HG03442 (cell line): ENCODE measurements around the gene PPM1M.

Experiments
- ATAC-seq: cut with Tn5 transposase; IDR thresholded peaks from one replicate; pipeline ENCODE4 v1.9.1; 2021; ENCODE audit warnings: mild to moderate bottlenecking, moderate library complexity; ENCODE audit not compliant: unreplicated experiment

PPM1M gene

DNA sequence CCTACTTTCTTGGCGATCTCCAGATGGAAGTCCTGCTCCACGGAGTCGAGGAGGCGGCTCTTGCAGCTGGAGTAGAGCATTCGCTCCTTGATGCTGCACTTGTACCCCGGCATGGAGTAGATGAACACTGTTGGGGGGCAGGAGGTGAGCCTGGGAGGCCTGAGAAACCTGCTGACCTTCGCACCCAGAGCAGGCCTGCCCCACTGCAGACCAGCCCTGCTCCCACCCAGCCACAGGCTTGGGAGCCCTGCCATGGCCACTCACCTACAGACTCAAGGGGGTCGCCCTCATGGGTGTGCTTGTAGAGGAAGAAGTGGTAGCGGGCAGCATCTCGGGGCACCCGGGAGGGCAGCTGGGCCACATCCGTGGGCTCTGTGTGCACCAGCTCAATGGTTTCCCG is 15.9 kb upstream of the PPM1M start:
- no peak for ATAC-seq

DNA sequence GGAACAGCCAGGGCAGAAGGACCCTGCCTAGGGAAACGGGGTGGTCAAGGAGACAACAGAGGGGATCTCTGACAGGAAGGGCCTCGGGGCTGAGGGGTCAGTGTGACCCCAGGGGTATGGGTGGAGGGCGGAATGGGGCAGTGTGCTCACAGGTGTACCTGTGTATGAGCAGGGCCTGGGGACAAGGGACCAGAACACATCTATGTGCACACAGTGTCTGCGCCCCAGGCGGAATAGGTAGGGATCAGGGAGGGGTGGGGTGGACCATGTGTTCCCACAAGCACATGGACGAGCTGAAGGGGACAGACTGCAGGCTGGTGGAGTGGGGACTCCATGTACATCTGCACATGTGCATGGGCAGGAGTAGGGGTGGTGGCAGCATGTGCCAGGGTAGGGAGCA is 15.1 kb upstream of the PPM1M start:
- ATAC-seq = no peak

DNA sequence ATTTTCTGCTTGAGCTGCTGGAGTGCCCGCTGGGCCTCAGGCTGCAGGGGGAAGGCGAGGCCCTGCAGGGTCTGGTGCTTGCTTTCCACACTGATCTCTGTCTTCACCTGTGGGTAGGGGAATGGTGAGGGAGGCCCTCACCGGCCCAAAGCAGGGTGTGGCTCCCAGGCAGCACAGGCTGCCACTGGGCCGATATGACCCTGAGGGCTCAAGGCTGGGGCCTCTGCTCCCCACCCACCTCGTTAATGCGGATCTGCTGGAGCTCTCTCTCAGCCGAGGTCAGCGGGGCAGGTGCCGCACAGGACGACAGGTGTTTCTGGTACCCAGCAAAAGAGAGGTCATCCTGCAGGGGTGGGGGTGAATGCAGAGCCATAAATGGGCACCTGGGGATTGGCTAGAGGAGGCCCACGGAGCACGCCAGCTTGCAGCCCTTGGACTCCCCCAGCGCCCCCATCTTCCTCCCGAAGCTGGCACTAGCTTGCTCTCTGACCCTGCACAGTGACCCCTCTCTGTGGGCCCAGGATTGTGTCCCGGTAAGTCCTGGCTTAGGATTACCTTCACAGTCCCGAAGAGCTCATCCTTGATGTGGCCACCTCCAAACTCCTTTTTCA is 14.6 kb upstream of the PPM1M start:
- no peak for ATAC-seq

DNA sequence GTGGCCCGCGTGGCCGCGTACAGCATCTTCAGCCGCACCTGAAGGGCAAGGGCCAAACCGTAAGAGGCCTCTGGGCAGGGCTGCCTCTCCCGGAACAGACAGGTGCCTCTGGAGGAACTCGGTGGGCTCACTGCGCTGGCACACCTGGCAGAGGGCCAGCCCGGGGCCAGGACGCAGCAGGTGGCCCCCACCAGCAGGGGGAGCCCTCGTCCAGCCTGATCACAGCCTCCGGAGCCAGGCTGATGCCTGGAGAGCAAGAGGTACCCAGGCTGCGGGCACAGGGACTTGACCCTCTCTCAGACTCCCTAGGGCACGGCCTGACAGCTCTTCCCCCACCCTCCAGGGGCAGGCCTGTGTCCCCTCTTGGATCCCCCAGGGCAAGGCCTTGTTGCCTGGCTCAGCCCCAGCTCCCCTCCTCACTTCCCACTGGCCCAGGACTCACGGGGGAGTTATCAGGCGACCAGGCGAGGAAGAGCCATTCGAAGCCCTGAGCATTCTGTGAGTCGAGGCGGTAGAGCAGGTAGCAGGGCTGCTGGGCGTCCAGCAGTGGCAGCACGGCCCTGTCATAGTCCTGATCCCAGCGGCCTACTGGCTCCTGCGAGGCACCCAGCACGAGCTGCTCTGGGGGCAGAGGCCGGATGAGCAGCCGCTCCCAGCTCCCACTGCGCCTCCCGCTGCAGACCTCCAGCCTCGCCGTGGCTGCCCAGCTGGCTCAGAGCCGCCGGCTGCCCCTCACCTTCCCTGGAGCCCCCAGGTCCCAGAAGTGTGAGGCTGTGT is 13.9 kb upstream of the PPM1M start:
- no peak for ATAC-seq

DNA sequence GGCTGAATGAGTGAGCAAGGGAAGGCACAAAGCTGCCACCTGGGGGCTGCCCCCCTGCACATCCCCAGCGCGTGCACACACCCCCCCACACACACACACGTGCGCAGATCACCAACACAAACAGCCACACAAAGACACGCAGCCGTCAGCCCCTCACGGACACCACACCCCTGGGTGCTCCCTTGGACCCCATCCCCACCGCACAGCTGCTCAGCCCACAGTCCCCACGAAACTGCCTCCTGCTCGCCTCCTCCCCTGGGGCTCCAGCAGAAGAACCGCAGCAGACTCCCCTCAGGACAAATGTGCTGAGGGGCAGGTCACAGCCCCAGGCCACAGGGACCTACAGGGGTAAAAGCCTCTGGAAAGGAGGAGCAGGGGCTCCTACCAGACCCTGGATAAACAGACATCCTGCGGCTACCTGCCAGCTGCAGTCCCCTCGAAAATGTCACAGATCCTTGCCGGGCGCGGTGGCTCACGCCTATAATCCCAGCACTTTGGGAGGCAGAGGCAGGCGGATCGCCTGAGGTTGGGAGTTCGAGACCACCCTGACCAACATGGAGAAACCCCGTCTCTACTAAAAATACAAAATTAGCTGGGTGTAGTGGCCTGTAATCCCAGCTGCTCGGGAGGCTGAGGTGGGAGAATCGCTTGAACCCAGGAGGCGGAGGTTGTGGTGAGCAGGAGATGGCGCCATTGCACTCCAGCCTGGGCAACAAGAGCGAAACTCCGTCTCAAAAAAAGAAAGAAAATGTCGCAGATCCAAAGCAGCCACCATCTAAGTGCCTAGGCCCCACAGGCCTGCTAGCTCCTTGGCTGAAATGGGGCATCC is 13.1 kb upstream of the PPM1M start:
- ATAC-seq = no peak

DNA sequence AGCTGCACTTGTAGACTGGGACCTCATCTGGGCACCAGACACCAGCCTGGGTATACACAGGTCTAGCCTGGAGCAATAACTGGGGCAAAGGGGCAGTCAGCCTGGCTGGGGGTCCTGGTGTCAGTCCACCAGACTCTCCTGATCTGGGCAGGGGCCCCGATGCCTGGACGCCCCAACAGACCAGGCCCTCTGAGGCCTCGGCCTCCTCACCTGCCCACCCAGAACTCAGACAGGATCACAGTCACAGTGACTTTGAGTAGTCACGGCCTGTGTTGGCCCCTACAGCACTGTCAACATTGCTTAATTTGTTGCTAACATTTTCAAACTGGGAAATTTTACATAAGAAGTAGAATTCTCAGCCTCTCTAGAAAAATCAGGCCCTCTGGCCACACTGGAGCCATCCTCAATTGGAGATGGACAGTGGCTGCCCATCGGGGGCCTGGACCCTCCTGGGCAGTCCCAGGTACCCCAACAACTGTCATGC is 12.4 kb upstream of the PPM1M start:
- ATAC-seq = no peak

DNA sequence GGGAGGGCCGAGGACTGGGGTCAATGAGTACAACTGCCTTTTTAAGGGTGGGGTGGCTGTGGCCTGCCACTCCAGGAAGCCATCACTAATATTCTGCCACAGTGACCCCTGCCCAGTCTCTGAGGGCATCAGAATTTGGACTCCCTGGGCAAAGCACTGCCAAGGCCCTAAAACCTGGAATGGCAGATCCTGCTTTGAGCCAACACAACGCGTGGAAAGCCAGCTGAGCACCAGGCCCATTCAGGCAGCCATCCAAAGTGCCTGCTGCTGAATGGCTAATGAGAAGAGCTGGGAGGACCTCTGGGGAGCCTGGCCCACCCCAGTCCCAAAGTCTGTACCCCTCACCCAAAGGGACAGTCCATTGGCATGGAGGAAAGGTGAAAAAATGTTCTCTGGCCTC is 11.6 kb upstream of the PPM1M start:
- ATAC-seq = no peak

DNA sequence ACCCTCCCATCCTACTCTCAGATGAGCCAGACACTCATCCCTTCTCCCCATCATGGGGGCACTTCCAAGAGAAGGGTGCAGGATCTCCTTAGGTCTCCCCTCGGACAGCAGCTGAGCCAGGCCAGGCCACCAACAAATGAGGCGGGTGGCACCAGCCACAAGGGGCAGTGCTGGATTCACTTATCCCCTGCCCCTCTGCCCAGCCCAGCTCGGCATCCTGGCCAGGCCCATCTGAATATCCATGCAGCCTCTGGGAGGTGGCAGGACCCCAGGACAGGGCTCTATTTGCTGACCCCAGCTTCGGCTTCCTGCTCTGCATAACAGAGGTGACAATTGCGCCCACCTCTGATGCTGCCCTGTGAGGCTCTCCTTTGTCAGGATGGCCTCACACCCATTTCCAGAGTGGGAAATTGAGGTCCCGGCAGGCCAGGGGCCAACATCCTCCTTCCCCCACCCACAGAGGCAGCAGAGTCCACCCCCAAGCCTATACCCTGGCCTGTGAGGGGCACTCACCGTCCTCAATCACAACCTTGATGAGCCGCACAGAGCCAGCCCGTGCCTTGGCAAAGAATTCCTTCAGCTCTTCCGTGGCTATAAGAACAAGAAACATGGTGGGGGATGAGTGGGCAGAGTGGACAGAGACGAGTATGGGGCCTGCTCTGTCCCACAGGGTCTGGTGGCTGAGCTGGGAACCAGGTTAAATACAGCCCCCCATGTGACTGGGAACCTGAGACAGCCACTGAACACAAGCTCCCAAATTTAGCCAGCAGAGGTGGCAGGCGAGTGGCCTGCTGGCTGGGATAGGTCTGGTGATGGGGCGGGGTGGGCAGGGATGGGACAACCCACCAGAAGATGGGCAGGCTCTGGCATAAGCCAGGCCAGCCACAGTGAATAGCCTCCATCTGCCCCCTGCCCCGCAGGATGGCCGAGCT is 10.8 kb upstream of the PPM1M start:
- no peak for ATAC-seq

DNA sequence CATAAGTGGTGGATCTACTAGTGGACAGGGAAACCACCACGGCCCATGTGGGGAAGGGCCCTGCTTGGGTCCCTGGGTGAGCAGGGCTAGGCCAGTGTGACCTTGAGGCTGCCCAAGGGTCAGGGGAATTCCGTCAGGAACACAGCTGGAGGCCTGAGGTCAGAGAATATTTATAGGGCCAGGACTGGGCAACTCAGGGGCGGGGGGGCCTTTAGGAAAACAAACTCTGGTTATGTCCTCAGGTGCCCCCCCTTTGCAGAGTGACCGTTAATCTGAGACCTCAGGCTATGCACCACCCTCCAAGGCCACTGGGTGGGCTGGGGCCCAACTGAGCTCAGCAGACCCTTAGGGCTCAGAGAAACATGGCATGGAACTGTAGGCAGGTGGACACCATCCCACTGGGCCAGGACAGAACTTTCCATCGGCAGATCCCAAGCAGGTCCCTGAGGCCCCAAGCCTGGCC is 9.1 kb upstream of the PPM1M start:
- no peak for ATAC-seq

DNA sequence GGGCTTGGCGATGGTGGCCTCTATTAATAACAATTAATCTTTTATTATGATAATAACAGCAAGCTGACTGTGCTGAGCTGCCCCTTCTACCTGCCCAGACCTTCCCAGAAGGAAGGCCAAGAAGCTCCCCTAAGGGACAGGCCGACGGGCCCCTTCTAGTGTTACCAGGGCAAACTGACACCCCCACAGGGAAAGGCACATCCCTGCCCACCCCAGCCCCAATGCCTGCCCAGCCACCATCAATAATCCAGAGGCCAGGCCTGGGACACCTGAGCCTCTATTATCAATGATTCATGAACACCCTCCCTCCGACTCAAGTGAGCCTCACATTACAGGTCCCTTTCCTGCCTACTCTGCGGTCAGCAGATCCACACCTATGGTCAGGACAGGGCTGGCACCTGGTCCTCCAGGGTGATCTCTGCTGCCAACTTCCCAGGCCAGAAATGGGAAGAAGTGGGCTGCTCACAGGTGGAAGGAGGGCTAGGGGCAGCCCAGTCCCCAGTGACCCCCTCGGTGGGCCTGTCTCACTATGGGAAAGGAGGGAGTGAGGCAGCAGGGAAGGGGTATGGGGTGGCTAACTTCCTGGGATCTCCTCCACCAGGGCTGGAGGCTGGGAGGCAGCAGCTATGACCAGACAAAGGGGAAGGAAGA is 8.4 kb upstream of the PPM1M start:
- no peak for ATAC-seq

DNA sequence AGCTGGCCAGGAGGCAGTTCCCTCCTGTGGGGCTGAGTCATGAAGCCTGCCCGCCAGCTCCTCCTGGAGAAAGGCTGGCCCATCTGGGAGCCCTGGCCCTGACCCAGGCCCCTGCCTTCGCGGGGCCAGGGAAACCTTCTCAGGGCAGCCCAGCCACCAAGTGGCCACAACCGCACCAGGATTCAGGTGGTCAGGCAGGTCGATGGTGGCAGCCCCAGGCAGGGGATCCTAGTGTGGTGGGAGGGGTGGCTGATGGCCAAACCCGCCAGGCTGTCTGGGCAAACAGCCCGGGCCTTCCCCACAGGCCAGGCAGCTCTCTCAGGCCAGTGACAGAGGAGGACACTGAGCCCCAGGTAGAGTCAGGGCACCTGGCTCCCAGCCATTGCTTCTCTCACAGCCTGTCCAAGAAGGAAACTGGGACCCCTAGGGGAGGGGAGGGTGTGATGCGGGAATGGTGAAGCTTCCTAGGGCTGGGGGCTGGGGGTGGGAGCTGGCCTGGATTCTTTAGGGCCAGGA is 7.8 kb upstream of the PPM1M start:
- no peak for ATAC-seq

DNA sequence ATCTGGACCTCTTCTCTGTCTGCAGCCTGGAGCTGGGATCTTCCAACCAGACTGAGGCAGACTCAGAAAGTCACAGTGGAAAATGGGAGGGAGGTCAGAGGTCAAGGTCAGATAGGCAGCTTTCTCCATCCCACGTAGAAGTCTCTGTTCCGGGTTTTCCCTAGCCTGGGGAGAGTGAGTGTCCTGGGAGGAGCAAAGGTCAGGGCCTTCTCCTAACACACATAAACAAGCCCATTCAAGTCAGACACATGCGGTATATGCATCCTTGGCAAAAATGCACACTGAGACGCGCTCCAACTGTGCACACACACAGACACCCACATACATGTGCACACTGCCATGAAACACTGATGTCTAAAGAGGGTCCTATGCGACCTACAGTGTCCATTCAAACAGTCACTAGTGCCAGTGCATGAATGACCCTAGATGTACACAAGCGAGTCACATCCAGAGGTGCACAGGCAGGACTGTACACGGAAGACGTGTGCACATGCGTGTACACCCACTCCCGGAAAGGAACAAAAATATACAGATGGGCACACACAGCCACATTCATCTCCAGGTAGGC is 7.3 kb upstream of the PPM1M start:
- no peak for ATAC-seq

DNA sequence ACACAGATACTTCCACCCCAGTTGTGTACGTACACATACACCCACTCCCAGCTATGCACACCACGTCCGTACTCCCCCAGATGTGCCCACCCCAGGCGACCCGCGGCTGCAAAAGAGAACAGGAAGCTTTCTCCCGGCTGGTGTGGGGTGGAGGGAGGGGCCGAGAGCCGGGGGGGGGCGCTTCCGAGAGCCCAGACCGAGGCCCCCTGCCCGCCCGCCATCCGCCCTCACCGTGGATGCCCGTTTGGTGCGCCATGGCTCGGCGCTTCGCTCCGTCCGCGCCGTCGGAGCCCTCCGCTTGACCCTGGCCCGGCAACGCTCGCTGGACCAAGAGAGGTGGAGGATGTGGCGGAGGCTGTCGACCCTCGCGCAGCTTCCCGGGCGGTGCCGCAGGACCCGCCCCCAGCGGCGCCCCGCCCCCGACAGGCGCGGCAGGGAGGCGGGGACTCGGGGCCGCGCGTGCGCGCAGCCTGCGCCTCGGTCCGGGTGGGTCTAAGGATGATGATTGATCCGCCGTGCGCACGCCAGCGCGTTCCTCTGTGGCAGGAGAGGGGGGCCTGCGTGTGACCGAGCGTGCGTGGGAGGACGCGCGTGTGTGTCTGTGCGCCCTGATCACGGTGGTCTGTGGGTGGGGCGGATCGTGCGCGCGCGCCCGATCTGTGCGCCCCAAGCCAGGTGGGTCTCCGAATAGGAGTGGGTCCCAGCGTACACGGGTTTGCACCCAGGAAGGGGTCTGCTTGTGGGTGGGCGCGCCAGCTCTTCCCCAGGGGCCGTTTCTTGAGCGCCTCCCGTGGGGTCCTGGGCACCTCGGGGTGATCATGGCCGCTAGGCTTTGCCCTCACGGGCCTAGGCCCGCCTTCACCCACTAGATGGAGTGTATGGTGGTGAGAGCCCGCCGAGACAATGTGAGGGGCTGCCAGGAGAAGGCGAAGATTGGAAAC is 6.5 kb upstream of the PPM1M start, which contains the start of gene TWF2:
TWF2 (minus strand) TSS at position 398 of the 941 bp plus-strand sequence; CDS start at position 256, 142 bp downstream.
- ATAC-seq = peak; percentile 70

DNA sequence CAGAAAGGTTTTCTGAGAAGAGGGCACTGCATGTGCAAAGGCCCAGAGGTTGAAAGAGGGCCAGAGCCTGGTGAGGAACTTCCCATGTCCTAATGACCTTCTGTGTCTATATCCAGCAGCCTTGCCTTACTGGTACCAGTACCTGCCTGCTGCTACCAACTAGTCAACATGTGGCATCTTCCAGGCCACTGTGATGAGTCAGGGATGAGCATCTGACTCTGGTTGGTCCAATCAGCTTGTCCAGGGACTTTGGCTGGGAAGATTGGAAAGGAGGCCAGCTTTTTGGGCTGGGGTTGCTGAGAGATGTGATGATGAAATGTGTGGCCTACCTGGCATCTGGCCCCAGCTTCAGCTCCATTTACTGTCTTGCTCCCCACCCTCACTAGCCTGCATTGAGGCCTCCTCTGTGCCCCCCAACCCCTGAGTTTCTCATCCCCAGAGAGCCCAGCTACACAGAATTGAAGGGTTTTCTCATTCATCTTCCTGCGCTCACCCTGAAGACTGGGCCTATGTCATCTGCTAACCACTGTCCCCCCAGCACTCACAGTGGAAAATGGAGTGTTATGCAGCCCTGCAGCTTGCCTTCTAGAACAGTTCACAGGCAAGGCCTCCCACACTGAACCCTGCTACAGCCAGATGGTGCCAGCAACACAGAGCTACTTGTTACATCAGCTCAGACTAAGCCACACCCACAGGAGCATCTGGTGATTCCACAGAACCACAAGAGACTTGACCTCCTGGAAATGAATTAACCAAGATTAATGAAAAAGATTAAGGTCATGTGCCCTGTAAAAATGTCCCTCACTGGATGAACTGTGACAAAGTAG is 5.3 kb upstream of the PPM1M start:
- ATAC-seq = no peak

DNA sequence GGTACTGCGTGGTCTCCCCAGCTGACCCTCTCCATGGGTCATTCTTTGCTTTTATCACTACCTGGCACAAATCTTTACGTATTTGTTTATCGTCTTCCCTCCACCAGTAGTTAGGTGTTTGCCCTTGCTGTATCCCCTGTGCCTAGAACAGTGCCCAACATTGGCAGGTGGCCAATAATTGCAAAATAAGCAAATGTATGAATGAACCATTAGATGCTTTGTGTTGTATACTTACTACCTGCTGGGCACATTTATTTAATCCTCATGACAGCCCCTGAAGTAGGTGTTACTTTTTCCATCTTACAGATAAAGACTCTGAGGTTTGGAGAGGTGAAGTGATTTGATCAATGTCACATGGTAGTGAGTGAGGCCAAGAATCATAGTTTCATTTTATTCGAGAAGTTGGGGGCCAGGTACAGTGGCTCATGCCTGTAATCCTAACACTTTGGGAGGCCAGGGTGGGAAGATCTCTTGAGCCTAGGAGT is 4.6 kb upstream of the PPM1M start:
- ATAC-seq = no peak

DNA sequence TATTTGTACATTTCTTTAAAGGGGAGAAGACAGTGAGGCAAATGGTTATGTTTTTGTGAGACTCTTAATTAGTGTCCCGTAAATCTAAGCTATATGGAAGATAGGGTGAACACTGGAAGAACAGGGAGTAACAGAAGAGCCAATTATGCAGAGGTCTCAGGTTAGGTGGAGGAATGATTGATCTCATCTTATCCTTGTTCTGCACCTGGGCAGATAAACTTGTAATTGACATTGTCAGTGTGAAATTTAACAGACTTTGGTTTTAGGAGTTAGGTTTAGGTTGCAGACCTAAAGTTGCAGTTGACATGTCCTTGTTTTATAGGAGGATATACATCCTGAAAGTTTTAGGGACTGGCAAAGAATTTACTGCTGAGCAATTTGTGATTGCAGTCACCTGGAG is 3.5 kb upstream of the PPM1M start:
- ATAC-seq = no peak
